HG03571 (cell line): ENCODE data around the gene GMDS.

ENCODE experiments used
- ATAC-seq: cut with Tn5 transposase; IDR thresholded peaks from one replicate; pipeline ENCODE4 v1.9.1; 2021; ENCODE audit not compliant: unreplicated experiment

GMDS gene

GRCh38 chr6:2104524-2104880 lies 140.9 kb downstream of the GMDS start:
- no peak for ATAC-seq

DNA sequence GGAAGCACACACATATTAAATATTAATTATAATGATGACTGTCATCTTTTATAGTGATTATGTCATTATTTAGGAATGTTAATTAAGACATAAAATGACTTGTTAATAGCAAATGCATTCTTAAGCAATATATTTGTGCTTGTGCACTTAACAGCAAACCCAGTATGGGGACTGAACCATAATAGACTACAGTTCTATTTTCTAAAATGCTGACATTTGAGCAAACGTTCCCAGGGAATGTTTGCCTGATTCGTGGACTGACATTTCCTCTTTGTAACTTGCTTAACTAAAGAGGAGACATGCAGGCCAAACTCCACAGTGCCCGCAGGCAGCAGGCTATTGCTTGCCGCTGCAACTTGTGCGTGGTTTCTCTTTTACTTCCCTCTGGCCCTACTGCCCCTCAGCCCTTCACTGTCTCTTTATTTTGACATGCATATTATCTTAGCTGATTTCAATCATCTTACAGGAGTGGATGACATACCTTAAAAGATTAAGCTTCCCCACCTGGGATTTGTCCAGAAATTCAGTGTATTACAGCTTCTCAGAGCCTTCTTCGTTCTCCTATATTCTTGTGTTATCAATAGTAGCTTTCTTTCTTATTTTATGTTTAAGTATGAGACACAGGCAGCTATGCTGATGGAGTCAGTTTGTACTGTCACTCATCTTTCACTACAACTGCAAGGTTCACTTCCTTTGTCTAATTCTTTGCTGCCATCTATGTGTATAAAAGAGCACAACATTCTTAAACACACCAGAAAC lies 141.5 kb downstream of the GMDS start:
- no peak for ATAC-seq

- no peak for ATAC-seq
These were observed 142.4 kb downstream of the GMDS start for GRCh38 chr6:2102966-2103365.

DNA sequence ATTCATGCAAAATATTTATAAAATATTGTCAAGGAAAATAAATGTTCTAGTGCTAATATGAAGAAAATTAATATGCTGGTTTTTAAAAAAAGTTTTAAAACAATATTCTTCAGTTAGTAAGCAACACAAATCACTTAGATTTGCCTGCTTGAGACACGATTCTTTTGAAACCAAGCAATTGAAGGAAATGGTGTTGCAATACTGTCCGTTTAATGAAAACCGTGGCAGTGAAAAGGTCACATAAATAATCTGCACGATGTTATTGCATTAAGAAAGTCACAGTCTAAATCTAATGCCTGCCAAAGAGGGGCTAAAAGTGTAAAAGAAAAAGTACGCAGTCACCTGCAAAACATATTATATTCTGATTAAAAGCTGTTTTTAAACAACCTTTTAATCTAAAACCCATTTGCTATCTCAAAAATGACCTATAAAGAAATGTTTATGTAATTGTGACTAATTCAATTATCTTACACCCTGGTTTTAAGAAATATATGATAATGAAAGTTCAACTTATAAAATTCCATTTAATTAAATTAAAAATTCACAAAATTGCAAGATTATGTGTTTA lies 143.0 kb downstream of the GMDS start:
- ATAC-seq = no peak

GRCh38 chr6:2101213-2101612 lies 144.2 kb downstream of the GMDS start:
- no peak for ATAC-seq

- ATAC-seq = no peak
These were observed 145.5 kb downstream of the GMDS start for GRCh38 chr6:2099870-2100269.

DNA sequence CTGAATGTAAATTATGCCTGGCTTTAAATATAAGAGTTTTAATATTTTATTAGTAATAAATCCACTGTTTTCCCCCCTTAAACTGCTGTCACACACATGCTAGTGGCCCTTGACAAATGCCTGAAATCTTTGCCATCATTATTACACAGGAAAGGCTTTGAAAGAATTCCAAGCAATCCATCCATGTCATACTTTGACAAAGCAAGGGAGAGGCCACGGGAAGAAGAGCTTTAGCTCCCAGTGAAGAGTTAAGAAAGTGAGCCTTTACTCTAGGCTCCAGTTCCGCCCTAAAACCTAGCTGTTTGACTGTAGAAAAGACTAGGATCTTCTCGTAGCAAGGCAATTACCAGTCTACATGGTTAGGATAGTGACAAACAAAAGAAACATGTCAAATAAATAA lies 147.9 kb downstream of the GMDS start:
- no peak for ATAC-seq

GRCh38 chr6:2094642-2095041 lies 150.8 kb downstream of the GMDS start:
- ATAC-seq = no peak

- ATAC-seq = no peak
These were observed 159.0 kb downstream of the GMDS start for GRCh38 chr6:2086326-2086965.

- ATAC-seq = no peak
These were observed 159.7 kb downstream of the GMDS start for GRCh38 chr6:2085657-2086056.

- ATAC-seq = no peak
These were observed 164.0 kb downstream of the GMDS start for GRCh38 chr6:2081155-2082138.

DNA sequence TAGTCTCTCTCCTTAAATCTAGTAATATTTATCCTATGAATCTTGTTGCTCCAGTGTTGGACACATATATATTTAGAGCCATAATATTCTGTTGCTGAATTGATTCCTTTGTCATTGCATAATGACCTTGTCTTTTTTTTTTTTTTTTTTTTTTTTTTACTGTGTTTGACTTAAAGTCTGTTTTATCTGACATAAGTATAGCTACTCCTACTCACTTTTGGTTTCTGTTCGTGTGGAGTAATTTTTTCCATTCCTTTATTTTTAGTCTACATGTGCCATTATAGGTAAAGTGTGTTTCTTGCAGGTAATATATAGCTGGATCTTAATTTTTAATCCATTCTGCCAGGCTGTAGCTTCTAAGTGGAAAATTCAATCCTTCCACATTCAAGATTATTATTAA lies 166.5 kb downstream of the GMDS start:
- no peak for ATAC-seq

GRCh38 chr6:2077826-2078225 lies 167.6 kb downstream of the GMDS start:
- ATAC-seq = no peak

DNA sequence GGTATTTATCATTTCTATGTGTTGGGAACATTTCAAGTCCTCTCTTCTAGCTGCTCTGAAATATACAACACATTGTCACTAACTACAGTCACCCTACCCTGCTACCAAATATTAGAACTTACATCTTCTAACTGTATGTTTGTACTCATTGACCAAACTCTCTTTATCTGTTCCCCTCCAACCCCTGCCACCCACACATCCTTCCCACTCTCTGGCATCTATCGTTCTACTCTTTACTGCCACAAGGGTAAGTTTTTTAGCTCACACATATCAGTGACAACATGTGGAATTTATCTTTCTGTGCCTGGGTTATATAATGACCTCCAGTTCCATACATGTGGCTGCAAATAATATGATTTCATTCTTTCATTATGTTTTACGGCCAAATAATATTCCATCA lies 171.9 kb downstream of the GMDS start:
- ATAC-seq = no peak

- no peak for ATAC-seq
These were observed 173.0 kb downstream of the GMDS start for GRCh38 chr6:2072453-2072852.

- no peak for ATAC-seq
These were observed 181.9 kb downstream of the GMDS start for GRCh38 chr6:2063547-2063946.

- ATAC-seq = no peak
These were observed 183.5 kb downstream of the GMDS start for GRCh38 chr6:2061880-2062279.

GRCh38 chr6:2055911-2056310 lies 189.5 kb downstream of the GMDS start:
- ATAC-seq = no peak

- no peak for ATAC-seq
These were observed 190.3 kb downstream of the GMDS start for GRCh38 chr6:2055143-2055542.

GRCh38 chr6:2054516-2055067 lies 190.8 kb downstream of the GMDS start:
- no peak for ATAC-seq

- no peak for ATAC-seq
These were observed 191.7 kb downstream of the GMDS start for GRCh38 chr6:2053691-2054090.
